MG63 (cell line): ENCODE results near the gene SCTR. TPM values are rescaled to one million over a fixed set of nuclear protein-coding genes. Genes with fewer than 3 reads are reported as not detected.
A peak's percentile ranks its signal among the peaks of the same experiment; 100 is the strongest.

Source experiments
- DNase-seq: peaks from one replicate; pipeline ENCODE4 v3.0.0-alpha.2; 2020
- H3K27me3 ChIP-seq: fragments of 250-450 bp; sonication (Bioruptor Pico); 2 replicates; pipeline ENCODE4 v1.5.1; 2020; ENCODE audit warnings: mild to moderate bottlenecking, moderate library complexity
- H3K36me3 ChIP-seq: fragments of 250-450 bp; sonication (Bioruptor Pico); 2 replicates; pipeline ENCODE4 v1.5.1; 2020; ENCODE audit warnings: mild to moderate bottlenecking, moderate library complexity
- H3K4me3 ChIP-seq: fragments of 250-450 bp; sonication (Bioruptor Pico); 2 replicates; pipeline ENCODE4 v1.5.1; 2020; ENCODE audit warnings: mild to moderate bottlenecking, moderate library complexity
- H3K9me3 ChIP-seq: fragments of 250-450 bp; sonication (Bioruptor Pico); 2 replicates; pipeline ENCODE4 v1.5.1; 2020; ENCODE audit warnings: mild to moderate bottlenecking, moderate library complexity
- total RNA-seq: library from RNA; depleted of rRNA; stranded (reverse); fragments of >200 nt; shearing (Covaris generic); gene quantifications from 2 replicates; pipeline ENCODE4 v1.2.3, GENCODE V29; 2014; ENCODE audit warnings: low replicate concordance

Gene SCTR
- total RNA-seq, 1 experiment from 2014 or later = not detected

GRCh38 chr2:119483395-119483753, 40.9 kb downstream of the SCTR start:
- no peaks in the 10 kb centered on the region for H3K27me3 ChIP-seq
- no peak overlapping the region for H3K4me3 ChIP-seq
- DNase-seq = no peak
- no peaks in the 10 kb centered on the region for H3K9me3 ChIP-seq
- no peaks in the 10 kb centered on the region for H3K36me3 ChIP-seq

DNA sequence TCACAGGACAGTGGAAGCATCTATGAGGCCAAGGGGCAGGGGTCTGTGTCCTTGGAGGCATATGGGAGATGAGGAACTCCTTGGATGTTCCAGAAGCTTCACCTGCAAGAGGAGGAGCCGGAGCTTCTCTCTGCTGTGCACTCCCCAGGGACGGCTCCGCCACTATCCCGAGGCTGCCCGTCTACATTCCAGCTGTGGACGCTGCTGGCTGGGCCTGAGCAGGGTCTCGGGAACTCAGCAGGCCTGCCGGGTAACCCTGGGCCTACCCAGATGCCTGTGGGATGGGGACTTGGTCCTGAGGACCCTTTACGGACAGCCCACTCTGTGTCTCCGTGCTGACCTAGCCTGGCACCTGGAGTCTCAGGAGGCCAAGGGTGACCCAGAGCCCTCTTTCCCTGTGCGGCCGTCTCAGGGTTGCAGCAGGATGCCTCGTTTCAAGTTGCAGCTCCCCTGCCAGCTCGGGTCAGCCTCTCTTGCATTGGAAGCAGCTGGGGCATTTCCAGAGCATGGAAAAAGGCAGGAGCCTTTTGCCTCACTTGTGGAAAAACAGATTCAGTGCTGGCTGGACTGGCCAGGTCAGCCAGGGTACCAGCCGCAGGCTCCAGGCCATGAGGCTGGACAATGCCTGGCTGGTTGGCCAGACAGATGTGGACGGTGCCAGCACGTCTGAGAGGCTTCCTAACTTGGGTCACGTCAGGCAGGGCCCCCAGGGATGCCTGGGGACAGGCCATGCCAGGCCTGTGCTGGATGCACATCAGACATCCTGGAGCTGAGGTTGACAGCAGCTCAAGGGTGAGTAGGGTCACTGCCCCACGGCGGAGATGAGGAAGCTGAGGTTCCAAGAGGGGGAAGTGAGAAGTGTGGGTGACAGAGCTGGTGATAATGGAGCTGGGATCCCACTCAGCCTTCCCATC, 41.5 kb downstream of the SCTR start:
- DNase-seq = no peak
- Histone ChIP-seq H3K36me3 (no peaks in the 10 kb centered on the region), H3K27me3 (no peaks in the 10 kb centered on the region), H3K9me3 (no peaks in the 10 kb centered on the region), H3K4me3 (no peak overlapping the region)

GRCh38 chr2:119481501-119482455, 42.5 kb downstream of the SCTR start:
- Histone ChIP-seq H3K4me3 (no peak overlapping the region), H3K27me3 (no peaks in the 10 kb centered on the region), H3K36me3 (no peaks in the 10 kb centered on the region), H3K9me3 (no peaks in the 10 kb centered on the region)
- DNase-seq = no peak

DNA sequence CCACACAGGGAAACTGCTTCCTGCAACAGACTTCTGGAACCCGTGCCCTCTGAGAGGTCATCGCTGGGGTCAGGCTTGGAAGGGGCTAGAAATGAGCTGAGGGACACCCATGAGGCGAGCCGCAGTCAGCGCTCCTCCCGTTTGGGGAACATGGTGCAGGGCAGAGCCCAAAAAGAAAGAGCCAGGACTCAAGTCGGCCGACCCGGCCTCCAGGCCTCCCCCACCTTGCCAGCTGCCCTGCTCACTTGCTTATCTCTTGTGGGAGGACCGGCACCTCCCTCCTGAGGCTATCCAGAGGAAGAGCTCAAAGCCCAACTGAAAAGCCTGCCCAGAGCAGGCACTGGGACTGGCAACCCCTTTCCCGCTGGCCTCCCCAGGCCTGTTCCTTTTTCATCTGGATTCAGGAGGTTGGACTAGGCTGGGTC, 43.6 kb downstream of the SCTR start:
- H3K9me3 ChIP-seq = no peaks in the 10 kb centered on the region
- no peaks in the 10 kb centered on the region for H3K27me3 ChIP-seq
- no peak for DNase-seq
- no peaks in the 10 kb centered on the region for H3K36me3 ChIP-seq
- H3K4me3 ChIP-seq = no peak overlapping the region

- H3K9me3 ChIP-seq = no peaks in the 10 kb centered on the region
- H3K27me3 ChIP-seq = no peaks in the 10 kb centered on the region
- no peaks in the 10 kb centered on the region for H3K36me3 ChIP-seq
- no peak for DNase-seq
- H3K4me3 ChIP-seq = no peak overlapping the region
Observed at GRCh38 chr2:119480184-119480583, 44.1 kb downstream of the SCTR start.

DNA sequence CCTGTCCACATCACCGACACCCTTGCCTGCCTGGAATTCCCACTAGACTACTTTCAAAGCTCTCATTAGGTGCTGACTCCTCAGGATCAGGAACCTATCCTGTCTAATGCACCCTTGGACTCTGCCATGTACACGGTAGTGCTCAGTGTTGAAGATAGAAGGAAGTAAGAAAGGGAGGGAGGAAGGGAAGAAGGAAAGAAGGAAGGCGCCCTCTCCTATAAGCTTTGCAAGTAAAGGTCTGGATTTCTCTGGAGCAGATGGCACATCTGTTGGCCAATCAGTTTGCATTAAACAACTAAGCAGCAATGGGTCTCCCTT, 45.3 kb downstream of the SCTR start:
- H3K36me3 ChIP-seq = no peaks in the 10 kb centered on the region
- H3K4me3 ChIP-seq = no peak overlapping the region
- H3K27me3 ChIP-seq = no peaks in the 10 kb centered on the region
- H3K9me3 ChIP-seq = no peaks in the 10 kb centered on the region
- DNase-seq = no peak

GRCh38 chr2:119478188-119478977, 45.9 kb downstream of the SCTR start:
- Histone ChIP-seq H3K36me3 (no peaks in the 10 kb centered on the region), H3K4me3 (no peak overlapping the region), H3K27me3 (no peaks in the 10 kb centered on the region), H3K9me3 (no peaks in the 10 kb centered on the region)
- no peak for DNase-seq

DNA sequence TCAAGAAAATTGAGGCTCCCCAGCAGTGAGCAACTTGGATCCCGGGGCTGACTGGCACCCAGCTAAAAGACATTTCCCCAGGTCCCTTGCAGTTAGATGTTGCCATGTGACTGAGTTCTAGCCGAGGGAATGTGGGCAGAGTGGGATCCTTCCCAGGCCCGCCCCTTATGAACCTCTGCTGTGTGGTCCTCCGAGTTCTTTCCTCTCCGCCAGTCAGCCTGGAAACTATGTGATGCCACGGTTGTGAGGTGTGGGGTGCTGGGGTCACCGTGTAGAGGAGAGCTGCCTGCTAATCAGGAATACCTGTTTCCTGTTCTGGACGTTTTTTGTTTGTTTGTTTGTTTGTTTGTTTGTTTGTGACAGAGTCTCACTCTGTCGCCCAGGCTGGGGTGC, 47.2 kb downstream of the SCTR start:
- DNase-seq = no peak
- Histone ChIP-seq H3K36me3 (no peaks in the 10 kb centered on the region), H3K9me3 (no peaks in the 10 kb centered on the region), H3K4me3 (no peak overlapping the region), H3K27me3 (no peaks in the 10 kb centered on the region)

GRCh38 chr2:119476301-119477112, 47.8 kb downstream of the SCTR start:
- no peaks in the 10 kb centered on the region for H3K27me3 ChIP-seq
- DNase-seq = peak; percentile 75
- H3K36me3 ChIP-seq = no peaks in the 10 kb centered on the region
- H3K9me3 ChIP-seq = no peaks in the 10 kb centered on the region
- no peak overlapping the region for H3K4me3 ChIP-seq

GRCh38 chr2:119475857-119476244, 48.4 kb downstream of the SCTR start:
- no peak for DNase-seq
- Histone ChIP-seq H3K36me3 (no peaks in the 10 kb centered on the region), H3K27me3 (no peaks in the 10 kb centered on the region), H3K4me3 (no peak overlapping the region), H3K9me3 (no peaks in the 10 kb centered on the region)

DNA sequence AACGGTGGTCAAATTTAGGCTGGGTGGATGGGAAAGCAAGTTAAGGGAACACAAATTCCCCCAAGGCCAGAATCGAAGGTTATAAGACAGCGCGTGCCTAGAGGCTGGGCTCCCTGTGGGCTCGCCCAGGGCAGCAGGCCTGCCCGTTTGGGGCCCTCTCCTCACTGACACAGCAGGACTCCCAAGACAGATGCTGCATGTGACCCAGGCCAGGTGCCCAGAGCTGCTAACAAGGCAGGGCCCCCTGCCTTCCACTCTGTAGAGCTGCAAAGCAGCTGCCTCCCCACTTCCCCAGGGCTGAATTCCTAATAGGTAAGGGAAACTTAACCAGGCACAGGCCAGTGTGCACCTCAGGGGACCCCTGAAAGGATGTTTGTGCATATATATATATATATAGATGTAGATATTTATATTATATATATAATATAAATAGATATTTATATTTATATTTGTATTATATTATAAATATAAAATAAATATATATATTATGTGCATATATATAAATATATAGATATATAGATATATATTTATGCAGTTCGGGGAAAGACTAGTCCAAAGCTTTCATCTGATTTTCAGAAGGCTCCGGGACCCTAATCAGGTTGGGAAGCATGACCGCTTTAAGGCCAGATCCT, 48.9 kb downstream of the SCTR start:
- DNase-seq = no peak
- Histone ChIP-seq H3K27me3 (no peaks in the 10 kb centered on the region), H3K9me3 (no peaks in the 10 kb centered on the region), H3K36me3 (no peaks in the 10 kb centered on the region), H3K4me3 (no peak overlapping the region)

GRCh38 chr2:119474371-119475224, 49.7 kb downstream of the SCTR start:
- no peaks in the 10 kb centered on the region for H3K9me3 ChIP-seq
- DNase-seq = no peak

DNA sequence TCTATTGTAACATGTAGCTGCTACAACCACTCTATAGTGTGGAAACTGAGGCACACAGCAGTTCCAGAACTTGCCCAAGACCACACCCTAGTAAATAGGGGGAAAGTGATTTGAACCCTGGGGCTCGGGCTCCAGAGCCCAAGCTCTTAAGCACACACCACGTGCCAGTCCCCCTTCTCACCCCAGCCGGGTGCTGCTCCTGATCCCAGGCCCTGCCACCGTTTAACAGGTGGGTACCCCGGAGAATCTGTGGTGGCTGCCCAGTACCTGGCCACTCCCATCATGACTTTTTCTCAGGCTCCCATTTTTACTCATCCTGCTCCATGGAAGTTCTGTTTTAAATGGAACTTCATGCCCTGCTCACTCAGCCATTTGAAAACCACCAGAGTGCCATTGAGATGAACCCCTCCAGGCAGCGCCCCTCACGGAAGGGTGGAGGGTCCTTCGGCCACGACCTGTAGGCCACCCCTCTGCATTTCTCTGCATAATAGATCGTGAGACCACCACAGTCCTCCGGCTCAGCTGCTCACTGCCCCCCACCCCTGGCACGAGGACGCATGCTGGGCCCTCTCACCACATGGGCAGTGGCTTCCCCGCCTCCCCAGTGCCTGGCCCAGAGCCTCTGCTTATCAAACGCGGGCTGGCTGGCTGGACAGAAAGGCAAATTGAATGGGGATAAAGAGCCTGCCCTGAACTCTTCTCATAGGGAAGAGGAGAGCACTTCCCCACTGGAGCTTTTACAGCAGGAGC, 50.5 kb downstream of the SCTR start:
- no peak for DNase-seq
- H3K9me3 ChIP-seq = no peaks in the 10 kb centered on the region
- no peak overlapping the region for H3K4me3 ChIP-seq
- H3K36me3 ChIP-seq = no peaks in the 10 kb centered on the region
- no peaks in the 10 kb centered on the region for H3K27me3 ChIP-seq

More at GRCh38 chr2:119474371-119475224, 49.7 kb downstream of the SCTR start:
- Histone ChIP-seq H3K4me3 (no peak overlapping the region), H3K36me3 (no peaks in the 10 kb centered on the region), H3K27me3 (no peaks in the 10 kb centered on the region)

- no peak overlapping the region for H3K4me3 ChIP-seq
- H3K36me3 ChIP-seq = no peaks in the 10 kb centered on the region
- no peaks in the 10 kb centered on the region for H3K9me3 ChIP-seq
- no peak for DNase-seq
- no peaks in the 10 kb centered on the region for H3K27me3 ChIP-seq
Observed at GRCh38 chr2:119472749-119473148, 51.5 kb downstream of the SCTR start.
